OCI-LY3 (cell line): ENCODE results near the gene PHF14.

Experiments
- EZH2phosphoT487 ChIP-seq: fragments of 200-600 bp; shearing (Covaris generic); IDR thresholded peaks from 2 replicates; pipeline ENCODE4 v1.6.1; 2018; ENCODE audit warnings: antibody characterized with exemption, mixed run types, low read depth
- TF ChIP-seq, protein P1 (sequence below): fragments of 200-600, 300-600 bp; sonication (generic); IDR thresholded peaks from 2 replicates; pipeline ENCODE4 v1.5.1; 2014; ENCODE audit warnings: antibody characterized with exemption, low read length, low read depth

GRCh38 chr7:10940704-10941355 lies 32.8 kb upstream of the PHF14 start:
- TF ChIP-seq, protein P1, sequence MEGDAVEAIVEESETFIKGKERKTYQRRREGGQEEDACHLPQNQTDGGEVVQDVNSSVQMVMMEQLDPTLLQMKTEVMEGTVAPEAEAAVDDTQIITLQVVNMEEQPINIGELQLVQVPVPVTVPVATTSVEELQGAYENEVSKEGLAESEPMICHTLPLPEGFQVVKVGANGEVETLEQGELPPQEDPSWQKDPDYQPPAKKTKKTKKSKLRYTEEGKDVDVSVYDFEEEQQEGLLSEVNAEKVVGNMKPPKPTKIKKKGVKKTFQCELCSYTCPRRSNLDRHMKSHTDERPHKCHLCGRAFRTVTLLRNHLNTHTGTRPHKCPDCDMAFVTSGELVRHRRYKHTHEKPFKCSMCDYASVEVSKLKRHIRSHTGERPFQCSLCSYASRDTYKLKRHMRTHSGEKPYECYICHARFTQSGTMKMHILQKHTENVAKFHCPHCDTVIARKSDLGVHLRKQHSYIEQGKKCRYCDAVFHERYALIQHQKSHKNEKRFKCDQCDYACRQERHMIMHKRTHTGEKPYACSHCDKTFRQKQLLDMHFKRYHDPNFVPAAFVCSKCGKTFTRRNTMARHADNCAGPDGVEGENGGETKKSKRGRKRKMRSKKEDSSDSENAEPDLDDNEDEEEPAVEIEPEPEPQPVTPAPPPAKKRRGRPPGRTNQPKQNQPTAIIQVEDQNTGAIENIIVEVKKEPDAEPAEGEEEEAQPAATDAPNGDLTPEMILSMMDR, result no peak
- no peak for TF ChIP-seq EZH2phosphoT487
